Activated naive CD4-positive, alpha-beta T cell treated with anti-CD3 and anti-CD28 coated beads, Interleukin-2, amount 50 U/mL, for 16 hours (primary cell): Measurements from ENCODE around the gene NR2F1.
"Not testable (repeated sequence)": the region's sequence is repeated elsewhere in the genome, so short reads cannot be mapped to it uniquely, and the experiment has no call there.

Source experiments
- DNase-seq: peaks from one replicate; pipeline ENCODE4 v3.0.0-alpha.2; 2020

Gene NR2F1

GRCh38 chr5:93582677-93583438 is at the start of gene NR2F1:
Gene NR2F1, plus strand, starts transcription at chr5:93583222. Its CDS starts 1,802 bp downstream, at chr5:93585024.
- DNase-seq: no peak

GRCh38 chr5:93545872-93546271 is 37.1 kb upstream of the NR2F1 start:
- DNase-seq: no peak

GRCh38 chr5:93549594-93549993 is 33.4 kb upstream of the NR2F1 start:
- not testable (repeated sequence) for DNase-seq

GRCh38 chr5:93557021-93557604 is 25.9 kb upstream of the NR2F1 start:
- no peak for DNase-seq

GRCh38 chr5:93566091-93566490 is 16.9 kb upstream of the NR2F1 start:
- no peak for DNase-seq

- no peak for DNase-seq
Measured at GRCh38 chr5:93567424-93567823, 15.6 kb upstream of the NR2F1 start.

GRCh38 chr5:93569300-93570160 is 13.5 kb upstream of the NR2F1 start:
- DNase-seq: no peak

- no peak for DNase-seq
Measured at GRCh38 chr5:93570294-93571113, 12.5 kb upstream of the NR2F1 start.

GRCh38 chr5:93571114-93571949 is 11.7 kb upstream of the NR2F1 start:
- no peak for DNase-seq

GRCh38 chr5:93572101-93572607 is 10.9 kb upstream of the NR2F1 start:
- DNase-seq: no peak

GRCh38 chr5:93572608-93573353 is 10.2 kb upstream of the NR2F1 start:
- no peak for DNase-seq

GRCh38 chr5:93573354-93574351 is 9.4 kb upstream of the NR2F1 start:
- no peak for DNase-seq

- DNase-seq: no peak
Measured at GRCh38 chr5:93574491-93575305, 8.3 kb upstream of the NR2F1 start.

GRCh38 chr5:93575461-93576414 is 7.3 kb upstream of the NR2F1 start:
- no peak for DNase-seq

- DNase-seq: no peak
Measured at GRCh38 chr5:93576994-93577853, 5.8 kb upstream of the NR2F1 start.
